Effector memory CD4-positive, alpha-beta T cell (primary cell): ENCODE data around the gene PDE4D.

Experiments
- DNase-seq, 3 donors: peaks; one replicate each; pipeline ENCODE4 v3.0.0-alpha.2; 2020
- H3K27ac ChIP-seq: 2 replicates; pipeline ENCODE4 v1.7.0; 2013; ENCODE audit warnings: mild to moderate bottlenecking, low read length, moderate library complexity; ENCODE audit not compliant: insufficient read depth, poor library complexity, severe bottlenecking
- H3K27me3 ChIP-seq: replicated peaks from 2 replicates; pipeline ENCODE4 v1.7.0; 2013; ENCODE audit warnings: mild to moderate bottlenecking, low read length; ENCODE audit not compliant: insufficient read depth, control insufficient read depth, poor library complexity, severe bottlenecking
- H3K36me3 ChIP-seq: 2 replicates; pipeline ENCODE4 v1.7.0; 2013; ENCODE audit warnings: mild to moderate bottlenecking, low read length, moderate library complexity; ENCODE audit not compliant: control insufficient read depth, insufficient read depth
- H3K4me1 ChIP-seq: 2 replicates; pipeline ENCODE4 v1.7.0; 2013; ENCODE audit warnings: low read length, mild to moderate bottlenecking; ENCODE audit not compliant: control insufficient read depth, insufficient read depth, poor library complexity, severe bottlenecking
- H3K4me3 ChIP-seq: 2 replicates; pipeline ENCODE4 v1.7.0; 2013; ENCODE audit warnings: low read length, low read depth, mild to moderate bottlenecking; ENCODE audit not compliant: insufficient read depth, poor library complexity, severe bottlenecking
- H3K9me3 ChIP-seq: 2 replicates; pipeline ENCODE4 v1.7.0; 2013; ENCODE audit warnings: mild to moderate bottlenecking, low read length, moderate library complexity; ENCODE audit not compliant: control insufficient read depth

The PDE4D gene

GRCh38 chr5:59188419-59189225, 704.9 kb downstream of the PDE4D start:
- DNase-seq: peak; percentile 16 to 43 (median 25)
- H3K4me1 ChIP-seq: no peaks in the 10 kb centered on the region
- no peak overlapping the region for H3K4me3 ChIP-seq
- H3K27ac ChIP-seq: no peak overlapping the region
- no peaks in the 10 kb centered on the region for H3K36me3 ChIP-seq
- H3K9me3 ChIP-seq: no peaks in the 10 kb centered on the region
- H3K27me3 ChIP-seq: no peaks in the 10 kb centered on the region

- no peak for DNase-seq
Measured at GRCh38 chr5:59187857-59188256, 705.7 kb downstream of the PDE4D start.

DNA sequence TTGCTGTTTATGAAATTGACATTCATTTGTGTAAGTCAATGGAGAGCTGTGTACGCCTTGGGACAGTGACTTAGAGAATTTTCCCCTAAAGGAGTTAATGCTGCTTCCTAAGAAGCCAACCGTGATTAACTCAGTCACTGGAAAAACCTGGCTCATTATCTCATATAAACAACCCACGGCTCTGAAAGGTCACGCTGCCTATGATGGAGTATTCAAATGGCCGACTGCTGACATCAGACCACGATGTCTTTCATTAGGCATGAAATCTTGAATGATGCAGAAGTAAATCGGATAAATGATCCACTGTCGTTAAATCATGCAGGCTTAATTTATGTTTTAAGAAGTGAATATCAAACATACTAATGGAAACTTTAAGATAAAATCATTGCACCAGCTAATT, 706.9 kb downstream of the PDE4D start:
- Histone ChIP-seq H3K4me3 (no peak overlapping the region), H3K9me3 (no peaks in the 10 kb centered on the region), H3K36me3 (no peaks in the 10 kb centered on the region), H3K27ac (no peak overlapping the region), H3K4me1 (no peaks in the 10 kb centered on the region), H3K27me3 (no peaks in the 10 kb centered on the region)
- no peak for DNase-seq

More at GRCh38 chr5:59187857-59188256, 705.7 kb downstream of the PDE4D start:
- Histone ChIP-seq H3K36me3 (no peaks in the 10 kb centered on the region), H3K27me3 (no peaks in the 10 kb centered on the region), H3K27ac (no peak overlapping the region), H3K4me3 (no peak overlapping the region), H3K9me3 (no peaks in the 10 kb centered on the region), H3K4me1 (no peaks in the 10 kb centered on the region)

- no peak for DNase-seq
- Histone ChIP-seq H3K27me3 (no peaks in the 10 kb centered on the region), H3K36me3 (no peaks in the 10 kb centered on the region), H3K4me1 (no peaks in the 10 kb centered on the region), H3K4me3 (no peak overlapping the region), H3K9me3 (no peaks in the 10 kb centered on the region), H3K27ac (no peak overlapping the region)
Measured at GRCh38 chr5:59185757-59186385, 707.7 kb downstream of the PDE4D start.

- no peak for DNase-seq
- Histone ChIP-seq H3K4me3 (no peak overlapping the region), H3K27ac (no peak overlapping the region), H3K4me1 (no peaks in the 10 kb centered on the region), H3K9me3 (no peaks in the 10 kb centered on the region), H3K36me3 (no peaks in the 10 kb centered on the region), H3K27me3 (no peaks in the 10 kb centered on the region)
Measured at GRCh38 chr5:59184769-59185168, 708.8 kb downstream of the PDE4D start.

DNA sequence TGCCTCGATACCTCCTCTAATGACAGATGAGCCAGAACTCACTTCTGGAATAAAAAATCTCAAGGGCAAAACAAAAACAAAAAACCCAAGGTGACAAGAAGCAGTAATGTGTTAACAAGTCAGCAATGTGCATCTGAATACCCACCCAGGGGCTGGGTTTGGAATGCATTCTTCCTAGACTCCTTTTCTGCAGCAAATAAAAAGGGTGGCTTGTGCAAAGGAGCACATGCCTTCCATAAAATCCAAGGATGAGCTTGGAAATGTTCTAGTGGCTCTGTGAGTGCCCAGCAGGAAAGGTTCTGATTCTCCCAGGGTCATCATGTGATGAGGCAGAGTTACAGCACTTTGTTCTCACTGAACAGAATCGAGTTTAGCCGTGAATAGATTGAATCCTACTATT, 710.8 kb downstream of the PDE4D start:
- Histone ChIP-seq H3K4me1 (no peaks in the 10 kb centered on the region), H3K27me3 (no peaks in the 10 kb centered on the region), H3K9me3 (no peaks in the 10 kb centered on the region), H3K27ac (no peak overlapping the region), H3K4me3 (no peak overlapping the region), H3K36me3 (no peaks in the 10 kb centered on the region)
- no peak for DNase-seq

DNA sequence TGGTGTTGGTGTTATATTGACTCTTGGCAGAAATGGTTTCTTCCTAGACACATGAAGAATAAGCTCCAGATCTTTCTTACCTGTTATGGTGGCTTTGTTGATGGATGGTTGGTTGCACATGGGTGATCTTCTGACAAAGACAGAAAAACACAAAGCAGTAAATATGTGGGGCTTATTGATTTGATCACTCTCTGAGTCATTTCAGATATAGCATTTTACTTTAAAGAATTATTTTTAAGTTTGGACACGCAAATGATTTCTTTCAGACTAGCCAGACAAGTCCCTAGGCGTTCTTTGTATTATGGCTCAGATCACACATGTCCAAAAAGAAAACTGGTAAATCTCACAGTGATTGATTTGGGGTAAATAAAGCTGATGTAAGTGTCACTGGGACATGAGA, 713.0 kb downstream of the PDE4D start:
- no peak for DNase-seq
- Histone ChIP-seq H3K27me3 (no peaks in the 10 kb centered on the region), H3K4me1 (no peaks in the 10 kb centered on the region), H3K36me3 (no peaks in the 10 kb centered on the region), H3K4me3 (no peak overlapping the region), H3K9me3 (no peaks in the 10 kb centered on the region), H3K27ac (no peak overlapping the region)

DNA sequence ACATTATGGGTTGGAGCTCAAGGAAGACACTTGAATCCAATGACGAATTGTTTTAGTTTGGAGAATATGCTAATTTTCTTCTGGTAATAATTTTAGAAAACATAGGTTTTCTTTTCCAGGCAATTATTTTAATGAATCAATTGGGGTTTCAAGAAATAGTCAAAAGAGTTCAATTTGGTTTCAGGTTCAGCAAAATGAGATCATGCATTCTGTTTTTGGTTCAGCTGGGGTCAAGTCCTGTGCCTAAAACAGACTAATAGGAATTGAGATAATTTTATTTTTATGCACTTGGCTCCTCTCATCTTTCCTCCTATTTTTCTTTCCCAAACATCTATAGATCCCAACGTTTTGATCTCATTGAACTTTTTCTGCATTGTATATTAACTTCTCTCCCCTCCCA, 713.8 kb downstream of the PDE4D start:
- Histone ChIP-seq H3K9me3 (no peaks in the 10 kb centered on the region), H3K27me3 (no peaks in the 10 kb centered on the region), H3K27ac (no peak overlapping the region), H3K36me3 (no peaks in the 10 kb centered on the region), H3K4me1 (no peaks in the 10 kb centered on the region), H3K4me3 (no peak overlapping the region)
- no peak for DNase-seq

GRCh38 chr5:59178482-59178881, 715.0 kb downstream of the PDE4D start:
- Histone ChIP-seq H3K36me3 (no peaks in the 10 kb centered on the region), H3K4me3 (no peak overlapping the region), H3K9me3 (no peaks in the 10 kb centered on the region), H3K4me1 (no peaks in the 10 kb centered on the region), H3K27ac (no peak overlapping the region), H3K27me3 (no peaks in the 10 kb centered on the region)
- no peak for DNase-seq

GRCh38 chr5:59178071-59178470, 715.5 kb downstream of the PDE4D start:
- DNase-seq: no peak
- Histone ChIP-seq H3K27me3 (no peaks in the 10 kb centered on the region), H3K27ac (no peak overlapping the region), H3K36me3 (no peaks in the 10 kb centered on the region), H3K4me3 (no peak overlapping the region), H3K9me3 (no peaks in the 10 kb centered on the region), H3K4me1 (no peaks in the 10 kb centered on the region)
